IMR-90 (cell line): ENCODE results near the gene LGALSL. TPM values are rescaled to one million over a fixed set of nuclear protein-coding genes. Genes with fewer than 3 reads are reported as not detected.

Experiments
- ATAC-seq: fragments of 200-7000 bp; cut with Tn5 transposase; 2 replicates; pipeline ENCODE4 v1.9.1; 2020; ENCODE audit warnings: low read depth, mild to moderate bottlenecking, moderate library complexity
- BruUV-seq: library from RNA; stranded (reverse); fragments of 400-500 nt; replicated peaks from 2 replicates; lab custom pipeline; 2021; lab: Mats Ljungman, UMichigan
- CTCF ChIA-PET: fragments of 300-600 bp; formaldehyde crosslinking; extraction: SDS; loops from one replicate; lab custom pipeline; 2021; ENCODE audit warnings: antibody characterized with exemption; lab: Yijun Ruan, JAX
- POLR2A ChIA-PET: fragments of 300-600 bp; sonication (Branson Sonifier 250); formaldehyde crosslinking; loops from one replicate; lab custom pipeline; 2022; ENCODE audit warnings: antibody characterized with exemption; ENCODE audit not compliant: unreplicated experiment; lab: Charles Lee
- DNase-seq: peaks from one replicate; pipeline ENCODE4 v3.0.0; 2013
- H2AFZ ChIP-seq: replicated peaks from 2 replicates; pipeline ENCODE3; 2013; ENCODE audit warnings: low read length, mild to moderate bottlenecking; ENCODE audit not compliant: poor library complexity
- H2AK5ac ChIP-seq: 2 replicates; pipeline ENCODE4 v1.6.1; 2013; ENCODE audit warnings: low read depth, low read length, inconsistent platforms
- H2AK9ac ChIP-seq: replicated peaks from 2 replicates; pipeline ENCODE3; 2013; ENCODE audit warnings: mild to moderate bottlenecking, low read depth, low read length, moderate library complexity; ENCODE audit not compliant: poor library complexity
- H2BK120ac ChIP-seq: 2 replicates; pipeline ENCODE4 v1.6.1; 2013; ENCODE audit warnings: low read depth, low read length, inconsistent platforms
- H2BK15ac ChIP-seq: 3 replicates; pipeline ENCODE4 v1.6.1; 2013; ENCODE audit warnings: low read depth, low read length, inconsistent platforms
- H2BK20ac ChIP-seq: 2 replicates; pipeline ENCODE4 v1.6.1; 2013; ENCODE audit warnings: low read depth, mild to moderate bottlenecking, inconsistent platforms, low read length, moderate library complexity
- H2BK5ac ChIP-seq: 2 replicates; pipeline ENCODE4 v1.6.1; 2013; ENCODE audit warnings: mild to moderate bottlenecking, low read depth, low read length, inconsistent platforms; ENCODE audit not compliant: poor library complexity, severe bottlenecking
- H3K14ac ChIP-seq: replicated peaks from 2 replicates; pipeline ENCODE4 v1.6.1; 2013; ENCODE audit warnings: low read depth, low read length, inconsistent platforms
- H3K18ac ChIP-seq: 2 replicates; pipeline ENCODE4 v1.6.1; 2013; ENCODE audit warnings: low read depth, low read length, control low read depth
- H3K23ac ChIP-seq: 2 replicates; pipeline ENCODE4 v1.6.1; 2013; ENCODE audit warnings: low read depth, low read length, inconsistent platforms
- H3K27ac ChIP-seq: 2 replicates; pipeline ENCODE4 v1.5.1; 2013; ENCODE audit warnings: mild to moderate bottlenecking, control low read depth, low read length; ENCODE audit not compliant: insufficient read depth
- H3K27me3 ChIP-seq: 2 replicates; pipeline ENCODE4 v1.6.1; 2013; ENCODE audit warnings: low read length; ENCODE audit not compliant: control insufficient read depth, insufficient read depth
- H3K36me3 ChIP-seq: 2 replicates; pipeline ENCODE4 v1.6.1; 2013; ENCODE audit warnings: low read length, mixed read lengths; ENCODE audit not compliant: control insufficient read depth, insufficient read depth
- H3K4ac ChIP-seq: 2 replicates; pipeline ENCODE4 v1.6.1; 2013; ENCODE audit warnings: low read depth, low read length, inconsistent platforms
- H3K4me1 ChIP-seq: 2 replicates; pipeline ENCODE4 v1.6.1; 2013; ENCODE audit warnings: low read length, mixed read lengths; ENCODE audit not compliant: control insufficient read depth, insufficient read depth
- H3K4me2 ChIP-seq: 2 replicates; pipeline ENCODE4 v1.6.1; 2013; ENCODE audit warnings: low read depth, mild to moderate bottlenecking, control low read depth, low read length, moderate library complexity
- H3K4me3 ChIP-seq: 2 replicates; pipeline ENCODE4 v1.5.1; 2013; ENCODE audit warnings: low read depth, mild to moderate bottlenecking, control low read depth, low read length, moderate library complexity; ENCODE audit not compliant: insufficient read depth
- H3K56ac ChIP-seq: 2 replicates; pipeline ENCODE4 v1.6.1; 2013; ENCODE audit warnings: low read length, inconsistent platforms; ENCODE audit not compliant: insufficient read depth; ENCODE audit errors: extremely low read depth
- H3K79me1 ChIP-seq, 2 experiments: 2 replicates each; pipeline ENCODE4 v1.6.1; 2013; ENCODE audit warnings: low read length in 2 of 2, inconsistent platforms in 1 of 2, low read depth in 1 of 2
- H3K9ac ChIP-seq: 2 replicates; pipeline ENCODE4 v1.6.1; 2013; ENCODE audit warnings: low read depth, low read length, control low read depth
- H3K9me1 ChIP-seq: 2 replicates; pipeline ENCODE4 v1.6.1; 2013; ENCODE audit warnings: low read length, inconsistent platforms; ENCODE audit not compliant: insufficient read depth
- H3K9me3 ChIP-seq: 2 replicates; pipeline ENCODE4 v1.6.1; 2013; ENCODE audit warnings: low read length; ENCODE audit not compliant: control insufficient read depth, insufficient read depth
- H4K20me1 ChIP-seq: 2 replicates; pipeline ENCODE4 v1.6.1; 2013; ENCODE audit warnings: low read length, inconsistent platforms; ENCODE audit not compliant: insufficient read depth
- H4K5ac ChIP-seq: 2 replicates; pipeline ENCODE4 v1.6.1; 2013; ENCODE audit warnings: mild to moderate bottlenecking, low read depth, low read length, control low read depth
- H4K8ac ChIP-seq, 2 experiments: 2 replicates each; pipeline ENCODE4 v1.6.1; 2013; ENCODE audit warnings: low read depth in 2 of 2, low read length in 2 of 2, control low read depth in 1 of 2, inconsistent platforms in 1 of 2
- H4K91ac ChIP-seq: 2 replicates; pipeline ENCODE4 v1.6.1; 2013; ENCODE audit warnings: low read depth, low read length, inconsistent platforms; ENCODE audit not compliant: insufficient read depth
- CEBPB ChIP-seq: IDR thresholded peaks from 2 replicates; pipeline ENCODE4 v1.6.1; 2012; ENCODE audit warnings: low read depth, low read length, improper control_type of control experiment
- MAFK ChIP-seq: IDR thresholded peaks from 2 replicates; pipeline ENCODE4 v1.6.1; 2012; ENCODE audit warnings: low read depth, low read length, improper control_type of control experiment
- MXI1 ChIP-seq: IDR thresholded peaks from 2 replicates; pipeline ENCODE4 v1.6.1; 2012; ENCODE audit warnings: low read depth, mild to moderate bottlenecking, low read length, moderate library complexity, borderline replicate concordance
- NFE2L2 ChIP-seq: fragments of 150-350 bp; IDR thresholded peaks from 2 replicates; pipeline ENCODE4 v1.6.1; 2016; ENCODE audit warnings: low read depth, mild to moderate bottlenecking, low read length
- POLR2A ChIP-seq: IDR thresholded peaks from 2 replicates; pipeline ENCODE4 v1.6.1; 2012; ENCODE audit warnings: mild to moderate bottlenecking, low read depth, low read length
- USF2 ChIP-seq: fragments of 150-350 bp; IDR thresholded peaks from 2 replicates; pipeline ENCODE4 v1.6.1; 2017; ENCODE audit warnings: mild to moderate bottlenecking, antibody characterized with exemption, low read length, low read depth
- dilution Hi-C: fragments of 300-500 bp; cut with HindIII; formaldehyde crosslinking; loops from one replicate; pipeline ENCODE4 v1.14.3; 2018; ENCODE audit warnings: low sequenced_read_pairs; ENCODE audit not compliant: unreplicated experiment
- in situ Hi-C: fragments of 300-500 bp; cut with MboI; formaldehyde crosslinking; loops from 3 replicates; pipeline ENCODE4 v1.14.3; 2019; ENCODE audit warnings: low sequenced_read_pairs, inconsistent platforms, mixed read lengths
- intact Hi-C: fragments of 100-400 bp; cut with micrococcal nuclease; formaldehyde crosslinking; loops from 2 replicates; pipeline ENCODE4 v1.10.0; 2022
- polyA plus RNA-seq, 3 experiments: library from polyadenylated mRNA; depleted of rRNA; stranded (reverse); fragments of >200 nt; gene quantifications; 2 replicates each; pipeline ENCODE4 v1.2.3, GENCODE V29; 2012; ENCODE audit warnings: low replicate concordance in 1 of 3
- total RNA-seq: library from RNA; depleted of rRNA; stranded (reverse); fragments of >200 nt; gene quantifications from 2 replicates; pipeline ENCODE4 v1.2.3, GENCODE V29; 2012

Gene LGALSL
- total and polyA plus RNA-seq, 2 of the 4 experiments (the other 2 are of a cell fraction): 0.86 to 2.9 TPM

DNA sequence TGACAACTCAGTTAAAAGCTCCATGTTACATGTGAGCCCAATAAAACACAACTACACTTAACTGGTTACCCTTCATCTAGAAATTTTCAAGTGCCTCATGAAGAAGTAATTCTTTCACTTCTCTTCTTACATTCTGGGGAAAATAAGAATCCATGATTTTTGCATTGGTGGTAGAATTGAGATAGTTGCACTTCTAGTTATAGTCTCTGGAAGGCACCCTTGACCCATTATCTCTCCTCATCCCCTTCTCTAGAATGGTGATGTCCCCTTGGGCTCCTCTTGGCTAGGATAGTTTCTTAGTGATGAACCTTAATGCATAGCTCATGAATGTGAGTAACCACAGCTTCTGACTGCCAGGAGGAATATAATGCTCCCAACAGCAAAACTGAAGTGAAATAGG lies 3.6 kb downstream of the LGALSL start:
- no peak overlapping the region for H2AFZ ChIP-seq
- in situ Hi-C loops: no loop called here
- H2BK120ac ChIP-seq: no peak overlapping the region
- H3K4me1 ChIP-seq: peaks cover 2% of the 10 kb centered on the region; the same call in 1 of the 2 replicates
- TF ChIP-seq MXI1 (no peak), MAFK (no peak), USF2 (no peak), CEBPB (no peak), POLR2A (no peak), NFE2L2 (no peak)
- H3K23ac ChIP-seq: no peak overlapping the region
- DNase-seq (no peak), ATAC-seq (no peak)
- no peak overlapping the region for H3K9ac ChIP-seq
- H3K27me3 ChIP-seq: peaks cover 11% of the 10 kb centered on the region
- CTCF ChIA-PET: no interaction called here
- no peak overlapping the region for H3K4ac ChIP-seq
- no peaks in the 10 kb centered on the region for H3K9me3 ChIP-seq
- H2BK5ac ChIP-seq: no peak overlapping the region
- H3K18ac ChIP-seq: no peak overlapping the region
- H3K56ac ChIP-seq: no peak overlapping the region
- intact Hi-C loops: no loop called here
- H3K36me3 ChIP-seq: no peaks in the 10 kb centered on the region
- POLR2A ChIA-PET: no interaction called here
- H2AK5ac ChIP-seq: no peak overlapping the region
- dilution Hi-C loops: no loop called here
- H3K79me1 ChIP-seq: no peaks in the 10 kb centered on the region
- H2BK20ac ChIP-seq: no peak overlapping the region
- no peaks in the 10 kb centered on the region for H4K20me1 ChIP-seq
- no peak overlapping the region for H4K91ac ChIP-seq
- H3K4me3 ChIP-seq: no peak overlapping the region
- no peak overlapping the region for H2AK9ac ChIP-seq
- BruUV-seq: no TSS peak
- no peak overlapping the region for H4K8ac ChIP-seq
- H4K5ac ChIP-seq: no peak overlapping the region
- H3K9me1 ChIP-seq: no peaks in the 10 kb centered on the region
- H3K4me2 ChIP-seq: no peak overlapping the region
- H3K27ac ChIP-seq: no peak overlapping the region
- no peak overlapping the region for H2BK15ac ChIP-seq
- no peak overlapping the region for H3K14ac ChIP-seq
